Measurements from ENCODE around the gene FAM162B. TPM values are rescaled to one million over a fixed set of nuclear protein-coding genes. Genes with fewer than 3 reads are reported as not detected.

The FAM162B gene
- total RNA-seq, 1 experiment from 2014 or later: not detected

GRCh38 chr6:116762235-116762634 is 3.3 kb downstream of the FAM162B start:
- intact Hi-C loops (cut with micrococcal nuclease; ENCODE audit: unreplicated experiment): no loop called here
- no TSS peak for BruUV-seq (replicated peaks)
- in situ Hi-C loops (cut with HindIII; ENCODE audit: low pct_unique_long_range_greater_than_20kb, low sequenced_read_pairs): no loop called here
- POLR2A ChIA-PET: no interaction called here
- TF ChIP-seq CTCF (IDR thresholded peaks at IDR 0.05): no peak
- TF ChIP-seq SIN3A (IDR thresholded peaks at IDR 0.05; ENCODE audit: borderline replicate concordance, insufficient read depth, low read depth, low read length): no peak
- TF ChIP-seq TCF7L2 (IDR thresholded peaks at IDR 0.05; ENCODE audit: low read depth, low read length): no peak
- TF ChIP-seq REST (IDR thresholded peaks at IDR 0.05; ENCODE audit: insufficient read depth in 1 of 2, low read depth in 2 of 2, low read length in 1 of 2): no peak
- no peak for TF ChIP-seq POLR2AphosphoS5 (IDR thresholded peaks at IDR 0.05; ENCODE audit: low read depth, low read length)
- Histone ChIP-seq H3K4me3 (ENCODE audit: low read depth in 2 of 2, low read length in 2 of 2) (no peak overlapping the region), H3K27me3 (ENCODE audit: control insufficient read depth, insufficient read depth, low read length) (peaks cover 10% of the 10 kb centered on the region; the same call in 1 of the 2 replicates), H3K4me1 (ENCODE audit: control insufficient read depth, insufficient read depth, low read length) (no peaks in the 10 kb centered on the region), H3K36me3 (ENCODE audit: control insufficient read depth, insufficient read depth, low read length) (no peaks in the 10 kb centered on the region), H3K9me3 (ENCODE audit: control insufficient read depth, insufficient read depth, low read depth, low read length) (no peaks in the 10 kb centered on the region), H3K27ac (ENCODE audit: low read length) (no peak overlapping the region)
- ATAC-seq (no peak), DNase-seq (ENCODE audit: low read depth, low spot score) (no peak)
- CTCF ChIA-PET: no interaction called here

GRCh38 chr6:116761779-116762178 is 3.7 kb downstream of the FAM162B start:
- intact Hi-C loops (cut with micrococcal nuclease; ENCODE audit: unreplicated experiment) (no loop called here), in situ Hi-C loops (cut with HindIII; ENCODE audit: low pct_unique_long_range_greater_than_20kb, low sequenced_read_pairs) (no loop called here)
- no TSS peak for BruUV-seq (replicated peaks)
- H3K36me3 ChIP-seq (ENCODE audit: control insufficient read depth, insufficient read depth, low read length): no peaks in the 10 kb centered on the region
- H3K4me3 ChIP-seq (ENCODE audit: low read depth in 2 of 2, low read length in 2 of 2): no peak overlapping the region
- no peaks in the 10 kb centered on the region for H3K9me3 ChIP-seq (ENCODE audit: control insufficient read depth, insufficient read depth, low read depth, low read length)
- no peak for DNase-seq (ENCODE audit: low read depth, low spot score)
- H3K4me1 ChIP-seq (ENCODE audit: control insufficient read depth, insufficient read depth, low read length): no peaks in the 10 kb centered on the region
- H3K27me3 ChIP-seq (ENCODE audit: control insufficient read depth, insufficient read depth, low read length): peaks cover 12% of the 10 kb centered on the region; the same call in 1 of the 2 replicates
- ChIA-PET CTCF (no interaction called here), POLR2A (no interaction called here)
- no peak overlapping the region for H3K27ac ChIP-seq (ENCODE audit: low read length)
- TF ChIP-seq TCF7L2 (IDR thresholded peaks at IDR 0.05; ENCODE audit: low read depth, low read length) (no peak), CTCF (IDR thresholded peaks at IDR 0.05) (no peak), REST (IDR thresholded peaks at IDR 0.05; ENCODE audit: insufficient read depth in 1 of 2, low read depth in 2 of 2, low read length in 1 of 2) (no peak), POLR2AphosphoS5 (IDR thresholded peaks at IDR 0.05; ENCODE audit: low read depth, low read length) (no peak), SIN3A (IDR thresholded peaks at IDR 0.05; ENCODE audit: borderline replicate concordance, insufficient read depth, low read depth, low read length) (no peak)
- ATAC-seq: no peak
